Esophagus (tissue), 2 donors: Measurements from ENCODE around the gene SFXN3. TPM values are rescaled to one million over a fixed set of nuclear protein-coding genes. Genes with fewer than 3 reads are reported as not detected.

Experiments
- H3K27ac ChIP-seq, 2 donors: one replicate each; pipeline ENCODE4 v1.5.1; 2013; ENCODE audit warnings: low read depth in 2 of 2, mild to moderate bottlenecking in 2 of 2, inconsistent platforms in 1 of 2, low read length in 1 of 2, moderate library complexity in 1 of 2
- H3K27me3 ChIP-seq, 2 donors: one replicate each; pipeline ENCODE4 v1.6.1; 2013; ENCODE audit warnings: low read length in 2 of 2, control low read depth in 1 of 2, mild to moderate bottlenecking in 1 of 2; ENCODE audit not compliant: insufficient read depth in 2 of 2, control insufficient read depth in 1 of 2
- H3K36me3 ChIP-seq, 2 donors: one replicate each; pipeline ENCODE4 v1.6.1; 2013; ENCODE audit warnings: low read length in 1 of 2; ENCODE audit not compliant: control insufficient read depth in 2 of 2, insufficient read depth in 2 of 2
- H3K4me1 ChIP-seq, 2 donors: one replicate each; pipeline ENCODE4 v1.6.1; 2013; ENCODE audit warnings: low read length in 1 of 2; ENCODE audit not compliant: control insufficient read depth in 2 of 2, insufficient read depth in 2 of 2
- H3K4me3 ChIP-seq, 2 donors: one replicate each; pipeline ENCODE4 v1.5.1; 2013; ENCODE audit warnings: low read length in 2 of 2, mild to moderate bottlenecking in 2 of 2, low read depth in 1 of 2, moderate library complexity in 1 of 2
- H3K9me3 ChIP-seq, 2 donors: one replicate each; pipeline ENCODE4 v1.6.1; 2013; ENCODE audit warnings: mild to moderate bottlenecking in 2 of 2, low read depth in 1 of 2, low read length in 1 of 2, moderate library complexity in 1 of 2; ENCODE audit not compliant: control insufficient read depth in 2 of 2, insufficient read depth in 1 of 2
- WGBS, 2 donors: extraction: QIAGEN DNeasy Blood & Tissue Kit; methylation state at CpG; one replicate each; pipeline ENCODE4 v1.1.7; 2013; 5-methylcytosine and 5-hydroxymethylcytosine counted together
- polyA plus RNA-seq, 2 donors: library from polyadenylated mRNA; stranded (reverse); fragments of 200-250 nt; gene quantifications; one replicate each; pipeline ENCODE4 v1.2.3, GENCODE V29; 2013
- donor health status: healthy with polysubstance abuse.
- donor health status: Bipolar disorder and iron deficiency.

SFXN3 gene
- polyA plus RNA-seq, 2 donors: 5.2 to 5.7 TPM

DNA sequence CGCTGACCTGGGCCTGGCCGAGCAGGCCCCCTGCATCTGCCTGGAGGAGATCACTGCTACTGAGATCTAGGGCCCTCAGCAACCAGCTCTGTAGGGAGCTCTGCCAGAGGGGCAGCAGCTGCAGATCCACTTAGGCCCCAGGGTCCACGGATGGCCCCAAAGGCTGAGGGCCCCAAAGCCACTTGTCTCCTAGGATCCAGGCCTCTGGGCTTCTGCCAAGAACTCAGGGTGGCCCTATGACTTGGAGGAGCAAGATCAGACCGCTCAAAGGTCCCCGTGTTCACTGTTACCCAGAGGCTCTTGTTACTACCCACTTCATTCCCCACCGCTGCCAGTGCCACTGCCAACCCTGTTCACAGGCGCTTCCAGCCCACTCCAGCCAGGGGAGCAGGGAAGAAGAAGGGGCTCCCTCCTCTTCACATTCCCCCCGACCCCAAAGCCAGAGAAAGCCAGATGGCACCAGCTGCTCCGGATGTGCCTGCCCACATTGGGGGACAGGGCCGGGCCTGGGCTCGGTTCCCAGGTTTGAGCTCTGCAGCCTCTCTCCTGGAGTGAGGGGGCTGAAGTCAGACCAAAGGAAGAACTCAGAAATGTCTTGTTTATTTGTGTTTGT, 23.8 kb upstream of the SFXN3 start:
- Histone ChIP-seq H3K9me3 (no peaks in the 10 kb centered on the region), H3K27me3 (no peaks in the 10 kb centered on the region), H3K36me3 (peaks cover 4 to 31% of the 10 kb centered on the region in 2 donors), H3K4me1 (peaks cover 4% of the 10 kb centered on the region in 2 donors), H3K27ac (no peak overlapping the region), H3K4me3 (no peak overlapping the region)
- 56 to 68% methylated on average over 11 of the region's 11 CpGs for WGBS, 2 donors

DNA sequence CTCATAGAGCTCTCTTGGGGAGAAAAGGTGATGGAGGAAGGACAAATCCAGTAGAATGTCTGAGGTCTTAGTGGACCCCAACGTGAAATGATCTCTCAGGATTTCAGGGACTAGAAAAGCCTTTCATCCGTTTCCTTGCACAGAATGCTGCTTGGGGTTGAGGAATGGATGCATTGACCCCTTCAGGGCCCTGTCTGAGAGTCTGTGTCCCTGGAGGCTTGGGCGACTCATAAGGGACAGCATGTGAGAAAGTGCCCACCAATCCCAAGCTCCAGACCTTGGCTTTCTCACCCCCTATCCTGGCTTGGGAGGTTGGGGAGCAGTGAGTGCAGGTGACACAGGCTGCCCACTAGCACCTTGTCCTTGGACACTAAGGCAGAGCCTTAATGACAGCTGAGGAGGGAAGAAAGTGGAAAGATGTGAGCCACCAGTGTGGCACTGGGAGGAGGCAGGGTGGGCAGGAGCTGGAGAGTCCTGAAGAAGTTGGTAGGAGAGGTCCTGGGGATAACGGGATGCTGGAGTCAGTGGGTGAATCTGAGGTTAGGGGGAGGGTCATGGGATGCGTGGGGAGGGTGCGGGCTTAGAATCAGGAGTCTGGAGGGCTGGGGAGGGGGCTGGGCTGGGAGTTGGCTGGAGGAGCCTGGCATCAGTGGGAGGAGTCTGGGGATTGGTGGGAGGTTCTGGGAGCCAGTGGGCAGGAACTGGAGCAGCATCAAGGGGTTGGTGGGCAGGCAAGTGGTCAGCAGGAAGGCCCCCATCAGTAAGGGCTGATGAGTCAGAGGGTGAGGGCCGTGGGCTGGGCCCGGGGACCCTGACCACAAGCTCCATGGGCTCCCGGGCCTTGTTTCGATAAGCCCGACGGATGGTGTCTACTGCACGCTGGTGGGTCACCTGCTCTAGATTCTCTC, 22.9 kb upstream of the SFXN3 start:
- H3K27me3 ChIP-seq: no peaks in the 10 kb centered on the region
- H3K27ac ChIP-seq: peak overlapping the region in 1 of 2 donors; percentile 16
- WGBS, 2 donors: 59 to 63% methylated on average over 13 of the region's 13 CpGs
- peaks cover 4 to 5% of the 10 kb centered on the region in 2 donors for H3K4me1 ChIP-seq
- peaks cover 4 to 26% of the 10 kb centered on the region in 2 donors for H3K36me3 ChIP-seq
- H3K9me3 ChIP-seq: no peaks in the 10 kb centered on the region
- H3K4me3 ChIP-seq: no peak overlapping the region

DNA sequence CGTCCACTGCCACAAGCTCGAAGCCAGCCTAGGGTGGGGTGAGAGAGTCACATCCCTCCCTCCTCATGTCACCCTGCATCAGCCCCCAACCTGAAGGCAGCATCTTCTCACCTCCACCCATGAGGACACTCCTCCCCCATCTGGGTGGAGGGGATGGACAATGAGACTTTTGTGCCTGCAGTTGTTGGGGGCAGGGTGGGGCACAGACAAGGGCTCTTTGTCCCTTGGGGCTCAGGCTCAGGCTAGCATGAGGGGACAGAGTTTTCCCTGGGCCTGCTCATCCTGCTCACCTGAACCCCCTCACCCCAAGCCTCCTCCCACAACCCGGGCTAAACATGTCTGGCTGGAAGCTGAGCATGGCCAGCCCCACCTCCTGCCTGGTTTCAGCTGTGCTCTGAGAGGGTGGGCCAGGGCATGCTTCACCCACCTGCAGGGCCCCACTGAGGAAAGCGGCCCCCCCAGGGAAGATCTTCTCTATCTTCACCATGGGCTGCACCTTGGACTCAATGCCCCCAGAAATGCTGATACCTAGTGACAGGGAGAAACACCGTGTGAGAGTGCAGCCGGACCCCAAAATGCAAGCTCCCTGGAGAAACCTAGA, 22.1 kb upstream of the SFXN3 start:
- H3K36me3 ChIP-seq: peaks cover under 1 to 20% of the 10 kb centered on the region in 2 donors
- 80% methylated on average over 6 of the region's 6 CpGs for WGBS, 2 donors
- peaks cover 4 to 6% of the 10 kb centered on the region in 2 donors for H3K4me1 ChIP-seq
- H3K9me3 ChIP-seq: no peaks in the 10 kb centered on the region
- H3K27me3 ChIP-seq: no peaks in the 10 kb centered on the region
- no peak overlapping the region for H3K27ac ChIP-seq
- no peak overlapping the region for H3K4me3 ChIP-seq

DNA sequence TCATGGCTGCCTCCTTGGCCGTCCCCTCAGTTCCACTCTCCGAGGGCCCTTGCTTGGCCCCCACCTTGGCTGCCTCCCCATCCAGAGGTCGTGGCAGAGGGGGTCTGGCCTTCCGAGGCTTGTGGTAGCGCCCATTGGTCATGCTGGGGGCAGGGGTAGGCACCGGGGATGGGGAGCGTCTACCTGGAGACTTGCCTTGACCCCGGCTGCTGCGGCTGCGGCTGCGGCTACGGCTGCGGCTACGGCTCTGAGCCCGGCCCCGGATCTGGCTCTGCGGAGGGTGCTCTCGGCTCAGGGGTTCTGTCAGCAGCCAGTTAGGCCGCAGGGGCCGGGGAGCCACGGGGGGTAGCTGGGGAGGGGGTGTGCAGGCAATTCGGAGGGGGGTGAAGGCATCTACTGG, 20.7 kb upstream of the SFXN3 start:
- Histone ChIP-seq H3K36me3 (peaks cover 0 to 14% of the 10 kb centered on the region in 2 donors), H3K4me3 (no peak overlapping the region), H3K27me3 (no peaks in the 10 kb centered on the region), H3K27ac (no peak overlapping the region), H3K9me3 (no peaks in the 10 kb centered on the region), H3K4me1 (peaks cover 4 to 6% of the 10 kb centered on the region in 2 donors)
- WGBS, 2 donors: 93 to 95% methylated on average over 22 of the region's 22 CpGs

DNA sequence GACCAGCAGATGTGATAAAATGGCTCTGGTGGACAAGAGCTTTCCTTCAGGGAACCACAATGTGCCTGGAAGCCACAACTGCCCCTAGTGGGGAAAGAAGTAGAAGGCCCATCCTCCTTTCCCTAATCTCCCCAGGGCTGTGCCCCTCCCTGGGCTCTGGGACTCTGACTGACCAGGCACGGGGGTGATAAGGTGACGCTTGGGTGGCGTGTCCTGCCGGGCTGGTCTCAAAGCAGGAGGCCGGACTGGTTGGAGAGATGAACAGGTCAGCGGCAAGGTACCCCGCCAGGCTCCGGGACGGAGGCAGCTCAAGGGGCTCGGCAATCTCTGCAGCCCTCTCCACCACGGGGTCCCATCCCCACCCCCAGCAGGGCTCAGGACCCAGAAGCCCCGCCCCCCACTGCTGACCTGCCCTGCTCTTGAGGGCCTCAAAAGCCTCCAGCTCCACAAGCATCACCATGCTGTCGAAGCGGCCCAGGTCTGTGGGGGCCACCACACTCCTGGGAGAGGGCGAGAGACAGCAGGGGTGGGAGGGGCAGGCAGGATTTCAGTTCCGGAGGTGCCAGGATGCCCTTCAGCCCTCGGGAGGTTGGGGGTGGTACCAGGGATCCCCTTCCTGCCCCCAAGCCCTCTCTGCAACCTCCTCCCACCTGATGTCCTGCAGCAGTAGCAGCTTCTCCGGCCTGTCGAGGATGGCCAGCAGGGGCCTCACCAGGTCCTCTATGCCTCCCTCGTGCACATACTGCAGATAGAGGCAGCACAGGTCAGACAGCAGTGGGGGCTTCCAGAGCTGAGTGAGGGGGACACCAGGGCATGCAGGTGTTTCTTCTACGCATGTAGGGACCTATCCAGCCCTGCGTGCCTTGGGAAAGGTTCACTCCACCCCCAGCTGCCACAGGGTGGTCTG, 19.3 kb upstream of the SFXN3 start:
- H3K4me3 ChIP-seq: no peak overlapping the region
- peaks cover 4 to 6% of the 10 kb centered on the region in 2 donors for H3K4me1 ChIP-seq
- no peaks in the 10 kb centered on the region for H3K9me3 ChIP-seq
- WGBS, 2 donors: 63 to 65% methylated on average over 21 to 22 of the region's 22 CpGs
- H3K36me3 ChIP-seq: peaks cover 0 to 3% of the 10 kb centered on the region in 2 donors
- H3K27me3 ChIP-seq: no peaks in the 10 kb centered on the region
- no peak overlapping the region for H3K27ac ChIP-seq

DNA sequence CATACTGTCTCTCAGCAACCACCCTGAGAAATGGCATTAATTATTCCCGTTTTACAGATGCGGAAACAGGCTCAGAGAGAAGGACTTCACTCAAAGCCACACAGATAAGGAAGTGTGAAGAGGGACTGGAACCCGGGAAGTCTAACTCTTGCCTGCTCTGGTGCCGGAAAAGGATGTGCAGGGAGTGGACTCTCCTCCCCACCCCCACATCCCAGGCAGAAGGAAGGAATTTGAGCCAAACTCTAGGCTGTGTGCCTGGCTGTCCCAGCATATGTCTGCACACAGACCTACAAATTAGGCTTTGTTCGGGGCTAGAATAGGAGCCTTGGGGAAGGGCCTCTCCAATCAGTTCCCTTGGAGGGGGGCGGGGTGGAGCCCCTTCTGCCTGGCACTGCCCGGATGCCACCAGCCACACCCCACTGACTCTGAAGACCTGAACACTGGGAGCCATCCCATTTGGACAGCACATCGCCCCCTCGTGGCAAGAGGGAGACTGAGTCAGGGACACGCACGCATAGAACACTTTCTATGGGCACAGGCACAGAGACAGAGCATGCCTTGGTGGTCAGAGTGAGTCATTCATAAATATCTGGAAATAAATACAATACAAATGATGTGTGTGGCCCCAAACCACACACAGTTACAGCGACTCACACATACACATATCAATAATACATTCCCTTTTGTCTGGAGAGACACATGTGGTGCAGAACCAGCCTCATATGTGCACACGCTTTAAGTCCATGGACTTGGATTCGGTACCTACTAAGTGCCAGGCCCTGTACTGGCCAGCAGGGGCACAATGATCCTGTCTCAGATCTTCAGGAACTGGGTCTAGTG, 18.3 kb upstream of the SFXN3 start:
- no peak overlapping the region for H3K4me3 ChIP-seq

DNA sequence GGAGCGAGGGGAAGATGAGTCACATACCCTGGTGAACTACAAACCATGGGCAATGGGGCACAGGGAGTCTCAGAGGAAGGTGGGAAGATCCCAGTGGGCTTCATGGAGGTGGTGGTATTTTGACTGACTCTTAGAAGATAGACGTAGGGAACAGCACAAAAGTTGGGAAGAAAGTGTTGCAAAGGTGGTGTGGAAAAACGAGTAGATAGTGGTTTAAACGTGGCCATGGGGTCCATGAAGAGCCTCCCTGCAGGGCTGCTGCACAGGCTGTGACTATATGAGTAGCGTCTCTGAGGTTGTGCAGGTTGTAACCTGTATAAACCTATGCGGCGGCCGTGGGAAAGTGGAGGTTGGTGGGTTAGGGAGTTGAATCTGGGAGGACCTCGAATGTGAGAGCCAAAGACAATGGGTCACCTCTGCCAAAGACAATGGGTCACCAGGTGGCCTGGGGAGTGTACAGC, 17.6 kb upstream of the SFXN3 start:
- 30 to 33% methylated on average over 9 of the region's 9 CpGs for WGBS, 2 donors
- Histone ChIP-seq H3K4me3 (no peak overlapping the region), H3K4me1 (peaks cover 4 to 6% of the 10 kb centered on the region in 2 donors), H3K27me3 (no peaks in the 10 kb centered on the region), H3K27ac (peak overlapping the region in 1 of 2 donors; percentile 40), H3K36me3 (no peaks in the 10 kb centered on the region), H3K9me3 (no peaks in the 10 kb centered on the region)

More for the DNA sequence above, 18.3 kb upstream of the SFXN3 start:
- peak overlapping the region in 1 of 2 donors; percentile 40 for H3K27ac ChIP-seq
- H3K4me1 ChIP-seq: peaks cover 4 to 6% of the 10 kb centered on the region in 2 donors
- H3K9me3 ChIP-seq: no peaks in the 10 kb centered on the region
- H3K27me3 ChIP-seq: no peaks in the 10 kb centered on the region
- no peaks in the 10 kb centered on the region for H3K36me3 ChIP-seq
- 18 to 22% methylated on average over 14 of the region's 14 CpGs for WGBS, 2 donors

DNA sequence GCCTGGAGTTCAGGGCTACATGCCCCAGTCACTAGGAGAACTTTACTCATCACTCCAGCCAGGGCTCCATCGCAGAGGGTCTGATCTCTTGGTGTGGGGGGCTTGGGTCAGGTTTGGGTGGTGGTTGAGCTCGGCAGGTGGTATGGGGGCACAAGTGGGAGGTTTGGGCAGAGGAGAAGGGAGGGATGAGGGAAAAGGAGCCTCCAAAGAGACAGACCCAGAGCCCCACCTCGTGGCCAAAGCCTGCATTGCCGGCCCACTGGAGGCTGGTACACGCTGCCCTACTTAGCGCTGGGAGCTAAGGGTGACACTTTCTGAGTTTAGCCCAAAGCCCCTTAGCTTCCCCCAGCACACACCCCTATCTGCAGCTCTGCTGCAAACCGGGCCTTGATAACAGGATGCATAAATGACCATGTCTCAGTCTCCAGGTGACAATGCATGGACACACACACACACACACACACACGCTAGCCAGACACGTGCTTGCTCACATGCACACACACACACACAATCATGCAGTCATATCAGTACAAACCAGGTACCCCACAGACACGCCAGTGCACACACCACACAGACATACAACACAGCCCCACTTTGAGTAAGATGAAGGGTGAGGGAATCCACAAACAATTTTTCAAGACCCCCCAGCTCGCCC, 16.7 kb upstream of the SFXN3 start:
- H3K36me3 ChIP-seq: no peaks in the 10 kb centered on the region
- no peaks in the 10 kb centered on the region for H3K27me3 ChIP-seq
- no peak overlapping the region for H3K4me3 ChIP-seq
- no peaks in the 10 kb centered on the region for H3K9me3 ChIP-seq
- 17 to 18% methylated on average over 11 of the region's 11 CpGs for WGBS, 2 donors
- peaks cover 0 to 3% of the 10 kb centered on the region in 2 donors for H3K4me1 ChIP-seq
- no peak overlapping the region for H3K27ac ChIP-seq
